Tibial nerve (tissue), 4 donors: ENCODE data around the gene CMTM2.
"Not testable (repeated sequence)": the region's sequence is repeated elsewhere in the genome, so short reads cannot be mapped to it uniquely, and the experiment has no call there.

Source experiments
- EP300 ChIP-seq, 2 donors: sonication (generic); formaldehyde crosslinking; IDR thresholded peaks; one replicate each; pipeline ENCODE4 v1.6.1; 2017; ENCODE audit warnings: antibody characterized with exemption in 2 of 2, mild to moderate bottlenecking in 1 of 2
- POLR2A ChIP-seq, 2 donors: fragments of 450-650 bp; IDR thresholded peaks; one replicate each; pipeline ENCODE4 v1.6.1; 2017; ENCODE audit warnings: antibody characterized with exemption in 2 of 2, mild to moderate bottlenecking in 2 of 2, moderate library complexity in 2 of 2
- TF ChIP-seq, protein P1 (sequence below), 5 experiments: fragments of 200-600 bp in 3 of 5; fragments of 450-650 bp in 2 of 5; sonication (generic) in 3 of 5; IDR thresholded peaks; one replicate each; pipeline ENCODE4 v1.5.1; 2016 to 2019; ENCODE audit warnings: antibody characterized with exemption in 5 of 5, mild to moderate bottlenecking in 3 of 5, moderate library complexity in 2 of 5

- TF ChIP-seq, protein P1, sequence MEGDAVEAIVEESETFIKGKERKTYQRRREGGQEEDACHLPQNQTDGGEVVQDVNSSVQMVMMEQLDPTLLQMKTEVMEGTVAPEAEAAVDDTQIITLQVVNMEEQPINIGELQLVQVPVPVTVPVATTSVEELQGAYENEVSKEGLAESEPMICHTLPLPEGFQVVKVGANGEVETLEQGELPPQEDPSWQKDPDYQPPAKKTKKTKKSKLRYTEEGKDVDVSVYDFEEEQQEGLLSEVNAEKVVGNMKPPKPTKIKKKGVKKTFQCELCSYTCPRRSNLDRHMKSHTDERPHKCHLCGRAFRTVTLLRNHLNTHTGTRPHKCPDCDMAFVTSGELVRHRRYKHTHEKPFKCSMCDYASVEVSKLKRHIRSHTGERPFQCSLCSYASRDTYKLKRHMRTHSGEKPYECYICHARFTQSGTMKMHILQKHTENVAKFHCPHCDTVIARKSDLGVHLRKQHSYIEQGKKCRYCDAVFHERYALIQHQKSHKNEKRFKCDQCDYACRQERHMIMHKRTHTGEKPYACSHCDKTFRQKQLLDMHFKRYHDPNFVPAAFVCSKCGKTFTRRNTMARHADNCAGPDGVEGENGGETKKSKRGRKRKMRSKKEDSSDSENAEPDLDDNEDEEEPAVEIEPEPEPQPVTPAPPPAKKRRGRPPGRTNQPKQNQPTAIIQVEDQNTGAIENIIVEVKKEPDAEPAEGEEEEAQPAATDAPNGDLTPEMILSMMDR (IDR thresholded peaks at IDR 0.05): not testable (repeated sequence)
- TF ChIP-seq POLR2A, EP300 (IDR thresholded peaks at IDR 0.05): not testable (repeated sequence)
Measured at GRCh38 chr16:66630561-66631260, 51.4 kb downstream of the CMTM2 start.
